Activated CD8-positive, alpha-beta memory T cell treated with anti-CD3 and anti-CD28 coated beads, Interleukin-2, amount 50 U/mL, for 48 hours (primary cell): Measurements from ENCODE around the gene DENND10.
"Not testable (repeated sequence)": the region's sequence is repeated elsewhere in the genome, so short reads cannot be mapped to it uniquely, and the experiment has no call there.

Source experiments
- DNase-seq: peaks from one replicate; pipeline ENCODE4 v3.0.0-alpha.2; 2020

Gene DENND10

GRCh38 chr10:119135513-119135881, 31.6 kb downstream of the DENND10 start:
- DNase-seq, result no peak

GRCh38 chr10:119136084-119136483, 32.2 kb downstream of the DENND10 start:
- no peak for DNase-seq

GRCh38 chr10:119137878-119138277, 34.0 kb downstream of the DENND10 start:
- not testable (repeated sequence) for DNase-seq

- DNase-seq, result no peak
These were observed 34.7 kb downstream of the DENND10 start for GRCh38 chr10:119138346-119139306.

GRCh38 chr10:119139464-119140067, 35.7 kb downstream of the DENND10 start:
- peak; percentile 64 for DNase-seq

- DNase-seq, result no peak
These were observed 36.8 kb downstream of the DENND10 start for GRCh38 chr10:119140603-119141245.

GRCh38 chr10:119143657-119144056, 39.7 kb downstream of the DENND10 start:
- no peak for DNase-seq

GRCh38 chr10:119149157-119149556, 45.2 kb downstream of the DENND10 start:
- DNase-seq, result no peak

GRCh38 chr10:119149729-119150128, 45.8 kb downstream of the DENND10 start:
- no peak for DNase-seq

- not testable (repeated sequence) for DNase-seq
These were observed 47.7 kb downstream of the DENND10 start for GRCh38 chr10:119151601-119152000.

GRCh38 chr10:119153041-119153440, 49.1 kb downstream of the DENND10 start:
- DNase-seq, result no peak

- no peak for DNase-seq
These were observed 49.7 kb downstream of the DENND10 start for GRCh38 chr10:119153661-119154060.

GRCh38 chr10:119159332-119159731, 55.4 kb downstream of the DENND10 start:
- no peak for DNase-seq

GRCh38 chr10:119161680-119162451, 58.0 kb downstream of the DENND10 start:
- no peak for DNase-seq

GRCh38 chr10:119162452-119163092, 58.7 kb downstream of the DENND10 start:
- no peak for DNase-seq

GRCh38 chr10:119165171-119166117, 61.5 kb downstream of the DENND10 start, which contains the start of gene SFXN4:
Gene SFXN4 (minus strand): TSS chr10:119165714. CDS start chr10:119165647, 67 bp downstream.
- peak; percentile 89 for DNase-seq

GRCh38 chr10:119166118-119166500, 62.2 kb downstream of the DENND10 start:
- DNase-seq, result no peak

- DNase-seq, result no peak
These were observed 62.7 kb downstream of the DENND10 start for GRCh38 chr10:119166564-119166963.

GRCh38 chr10:119167041-119167440, 63.1 kb downstream of the DENND10 start:
- no peak for DNase-seq

- DNase-seq, result no peak
These were observed 70.2 kb downstream of the DENND10 start for GRCh38 chr10:119174109-119174508.

- DNase-seq, result no peak
These were observed 72.3 kb downstream of the DENND10 start for GRCh38 chr10:119176166-119176565.
